Natural killer cell (primary cell): ENCODE results near the gene LZTS2. TPM values are rescaled to one million over a fixed set of nuclear protein-coding genes. Genes with fewer than 3 reads are reported as not detected.

Experiments used
- ATAC-seq, 3 donors: fragments of 150-1000 bp in 2 of 3; fragments of 200-7000 bp in 1 of 3; cut with Tn5 transposase; 1 replicate in 1 of 3; 2 replicates in 2 of 3; pipeline ENCODE4 v1.10.0; 2021; ENCODE audit warnings: mild to moderate bottlenecking in 2 of 3, moderate library complexity in 2 of 3
- DNase-seq, 2 donors: peaks; one replicate each; pipeline versions ENCODE4 v3.0.0 to v3.0.0-alpha.2; 2013 to 2021; ENCODE audit warnings: mixed read lengths in 1 of 2
- H3K27ac ChIP-seq: one replicate; pipeline ENCODE4 v1.5.1; 2013; ENCODE audit warnings: mild to moderate bottlenecking, low read length
- H3K27me3 ChIP-seq: one replicate; pipeline ENCODE4 v1.6.1; 2013; ENCODE audit warnings: low read length; ENCODE audit not compliant: control insufficient read depth, insufficient read depth
- H3K36me3 ChIP-seq: one replicate; pipeline ENCODE4 v1.6.1; 2013; ENCODE audit warnings: low read length; ENCODE audit not compliant: control insufficient read depth, insufficient read depth
- H3K4me1 ChIP-seq: one replicate; pipeline ENCODE4 v1.6.1; 2013; ENCODE audit warnings: low read length; ENCODE audit not compliant: control insufficient read depth, insufficient read depth
- H3K4me3 ChIP-seq: one replicate; pipeline ENCODE4 v1.5.1; 2013; ENCODE audit warnings: low read length
- H3K9me3 ChIP-seq: one replicate; pipeline ENCODE4 v1.6.1; 2013; ENCODE audit warnings: low read length; ENCODE audit not compliant: control insufficient read depth, insufficient read depth
- H3K27ac Mint-ChIP-seq, 2 donors: one replicate each; pipeline ENCODE4 v1.8.0; 2022; ENCODE audit warnings: mild to moderate bottlenecking in 2 of 2, mixed read lengths in 2 of 2, moderate library complexity in 1 of 2
- H3K27me3 Mint-ChIP-seq, 2 donors: one replicate each; pipeline ENCODE4 v1.8.0; 2022; ENCODE audit warnings: low read depth in 2 of 2, mixed read lengths in 2 of 2
- H3K36me3 Mint-ChIP-seq: one replicate; pipeline ENCODE4 v1.8.0; 2022; ENCODE audit warnings: mixed read lengths
- H3K4me1 Mint-ChIP-seq, 2 donors: one replicate each; pipeline ENCODE4 v1.8.0; 2022; ENCODE audit warnings: mixed read lengths in 2 of 2
- H3K4me3 Mint-ChIP-seq: one replicate; pipeline ENCODE4 v1.8.0; 2022; ENCODE audit warnings: mild to moderate bottlenecking, moderate library complexity, mixed read lengths
- H3K9me3 Mint-ChIP-seq, 2 donors: one replicate each; pipeline ENCODE4 v1.8.0; 2022; ENCODE audit warnings: mixed read lengths in 2 of 2
- CTCF ChIP-seq: fragments of 200-600 bp; IDR thresholded peaks from one replicate; pipeline ENCODE4 v1.8.0; 2022; ENCODE audit warnings: antibody characterized with exemption
- WGBS: methylation state at CpG from one replicate; pipeline ENCODE4 v1.1.7; 2013; ENCODE audit warnings: missing lambda C conversion rate; ENCODE audit not compliant: insufficient coverage; 5-methylcytosine and 5-hydroxymethylcytosine counted together
- intact Hi-C: fragments of 100-400 bp; cut with micrococcal nuclease; formaldehyde crosslinking; loops from one replicate; pipeline ENCODE4 v1.14.2; 2022
- total RNA-seq, 4 donors: library from RNA; stranded (reverse); fragments of 120-200 nt in 1 of 4; gene quantifications; one replicate each; pipeline versions ENCODE4 v1.2.3 to v1.2.4, GENCODE V29; 2013 to 2022

The LZTS2 gene
- total RNA-seq, 3 donors from 2014 or later (not counting 1 experiment from before 2014, with no cell fraction given): 8.0 to 16.1 (median 11.7) TPM

- H3K4me1 Mint-ChIP-seq: peaks cover 9 to 27% of the 10 kb centered on the region in 2 donors
- no peak overlapping the region for H3K27ac Mint-ChIP-seq
- no peaks in the 10 kb centered on the region for H3K9me3 Mint-ChIP-seq
- no peaks in the 10 kb centered on the region for H3K9me3 ChIP-seq
- no peaks in the 10 kb centered on the region for H3K27me3 ChIP-seq
- H3K4me3 Mint-ChIP-seq: no peak overlapping the region
- H3K27ac ChIP-seq: no peak overlapping the region
- peaks cover 15% of the 10 kb centered on the region for H3K36me3 Mint-ChIP-seq
- no peak for TF ChIP-seq CTCF
- peaks cover 33% of the 10 kb centered on the region for H3K36me3 ChIP-seq
- DNase-seq (no peak), ATAC-seq (no peak)
- H3K27me3 Mint-ChIP-seq: no peaks in the 10 kb centered on the region
- 87% methylated on average over 5 of the region's 5 CpGs for WGBS
- intact Hi-C loops: no loop called here
- H3K4me1 ChIP-seq: peaks cover 14% of the 10 kb centered on the region
- H3K4me3 ChIP-seq: no peak overlapping the region
Measured at GRCh38 chr10:100965820-100966219, 33.8 kb upstream of the LZTS2 start.

- 100% methylated on average over 1 of the region's 2 CpGs for WGBS
- DNase-seq (no peak), ATAC-seq (no peak)
- TF ChIP-seq CTCF: no peak
- Histone ChIP-seq H3K4me1 (peaks cover 14% of the 10 kb centered on the region), H3K4me3 (no peak overlapping the region), H3K36me3 (peaks cover 28% of the 10 kb centered on the region), H3K27me3 (no peaks in the 10 kb centered on the region), H3K27ac (no peak overlapping the region), H3K9me3 (no peaks in the 10 kb centered on the region)
- Mint-ChIP-seq H3K27me3 (no peaks in the 10 kb centered on the region), H3K27ac (no peak overlapping the region), H3K36me3 (peaks cover 13% of the 10 kb centered on the region), H3K4me3 (no peak overlapping the region), H3K4me1 (peaks cover 9 to 27% of the 10 kb centered on the region in 2 donors), H3K9me3 (no peaks in the 10 kb centered on the region)
- intact Hi-C loops: no loop called here
Measured at GRCh38 chr10:100966887-100967286, 32.7 kb upstream of the LZTS2 start.

- peaks cover 14% of the 10 kb centered on the region for H3K4me1 ChIP-seq
- ATAC-seq: no peak
- WGBS: 97% methylated on average over 2 of the region's 2 CpGs
- intact Hi-C loops: no loop called here
- no peak overlapping the region for H3K27ac ChIP-seq
- H3K9me3 ChIP-seq: no peaks in the 10 kb centered on the region
- no peaks in the 10 kb centered on the region for H3K27me3 ChIP-seq
- no peak for DNase-seq
- H3K4me3 ChIP-seq: no peak overlapping the region
- H3K27ac Mint-ChIP-seq: no peak overlapping the region
- H3K4me1 Mint-ChIP-seq: peaks cover 9 to 27% of the 10 kb centered on the region in 2 donors
- H3K27me3 Mint-ChIP-seq: no peaks in the 10 kb centered on the region
- peaks cover 23% of the 10 kb centered on the region for H3K36me3 ChIP-seq
- no peak for TF ChIP-seq CTCF
- no peaks in the 10 kb centered on the region for H3K9me3 Mint-ChIP-seq
- no peak overlapping the region for H3K4me3 Mint-ChIP-seq
- H3K36me3 Mint-ChIP-seq: peaks cover 8% of the 10 kb centered on the region
Measured at GRCh38 chr10:100967332-100967731, 32.3 kb upstream of the LZTS2 start.

- H3K27me3 Mint-ChIP-seq: no peaks in the 10 kb centered on the region
- Histone ChIP-seq H3K27me3 (no peaks in the 10 kb centered on the region), H3K4me3 (no peak overlapping the region), H3K9me3 (no peaks in the 10 kb centered on the region), H3K27ac (no peak overlapping the region), H3K36me3 (peaks cover 16% of the 10 kb centered on the region), H3K4me1 (peaks cover 14% of the 10 kb centered on the region)
- no peak for ATAC-seq
- no peak for TF ChIP-seq CTCF
- H3K36me3 Mint-ChIP-seq: no peaks in the 10 kb centered on the region
- no peak for DNase-seq
- H3K9me3 Mint-ChIP-seq: no peaks in the 10 kb centered on the region
- peak overlapping the region; percentile 56 for H3K4me3 Mint-ChIP-seq
- no peak overlapping the region for H3K27ac Mint-ChIP-seq
- peaks cover 9 to 27% of the 10 kb centered on the region in 2 donors for H3K4me1 Mint-ChIP-seq
- intact Hi-C loops: no loop called here
- 94% methylated on average over 1 of the region's 2 CpGs for WGBS
Measured at GRCh38 chr10:100968062-100968736, 31.4 kb upstream of the LZTS2 start.
